ENCODE measurements around the gene PSMG4.

PSMG4 gene

DNA sequence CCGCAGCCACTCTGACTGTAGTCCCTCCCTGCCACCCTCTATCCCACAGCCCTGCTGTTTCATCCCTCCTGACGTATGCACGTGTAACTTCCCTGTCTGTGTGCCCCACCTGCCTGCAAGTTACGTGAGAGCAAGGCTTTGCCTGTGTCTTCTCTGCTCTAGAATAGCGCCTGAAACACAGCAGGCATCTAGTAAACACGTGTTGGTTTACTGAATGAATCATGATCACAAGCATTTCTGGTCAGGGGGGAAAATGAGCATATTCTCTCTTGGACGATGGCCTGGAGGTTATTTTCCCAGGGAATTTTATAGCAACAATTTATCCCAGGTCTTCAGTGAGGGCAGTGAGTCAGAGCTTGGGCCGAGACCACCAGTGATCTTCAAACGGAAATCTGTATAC, 38.3 kb downstream of the PSMG4 start:
- H3K4me3 ChIP-seq = no peak overlapping the region
- H3K27ac ChIP-seq = no peak overlapping the region

DNA sequence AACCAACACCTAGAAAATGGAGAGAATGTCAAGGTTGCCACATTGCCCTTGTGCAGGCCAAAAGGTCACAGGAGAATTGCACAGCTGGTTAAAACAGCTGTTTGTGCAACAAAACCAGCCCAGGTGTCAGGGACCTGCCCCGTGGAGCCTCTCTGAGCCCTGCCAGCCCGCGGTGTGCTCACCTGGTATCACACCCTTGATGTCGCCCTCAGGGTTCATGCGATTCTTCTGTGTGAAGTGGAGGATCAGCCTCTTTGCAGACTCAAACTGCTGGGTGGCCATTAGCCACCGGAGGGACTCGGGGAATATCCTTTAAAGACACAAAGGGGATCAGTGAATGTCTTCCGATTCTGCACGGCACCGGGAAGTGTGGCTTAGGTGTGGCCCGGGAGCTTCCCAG, 39.2 kb downstream of the PSMG4 start:
- no peak overlapping the region for H3K4me3 ChIP-seq
- no peak overlapping the region for H3K27ac ChIP-seq

DNA sequence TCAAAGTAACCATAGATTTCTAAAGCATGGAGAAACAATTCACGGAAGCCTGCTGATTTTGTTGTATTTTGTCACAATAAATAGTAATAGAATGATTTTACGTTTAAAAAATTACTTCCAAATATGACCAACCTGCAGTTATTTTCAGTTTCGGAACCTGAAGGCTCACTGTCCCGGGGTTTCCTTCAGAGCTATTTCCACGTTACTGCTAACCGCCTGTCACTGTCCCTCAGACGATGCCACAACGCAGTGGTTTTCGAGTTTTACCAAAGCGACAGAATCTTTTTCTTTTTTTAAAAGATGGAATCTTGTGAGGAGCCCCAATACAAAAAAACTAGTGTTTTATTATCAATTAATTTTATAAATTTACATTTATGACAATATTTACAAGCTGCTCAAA, 40.5 kb downstream of the PSMG4 start:
- Histone ChIP-seq H3K27ac (no peak overlapping the region), H3K4me3 (no peak overlapping the region)

DNA sequence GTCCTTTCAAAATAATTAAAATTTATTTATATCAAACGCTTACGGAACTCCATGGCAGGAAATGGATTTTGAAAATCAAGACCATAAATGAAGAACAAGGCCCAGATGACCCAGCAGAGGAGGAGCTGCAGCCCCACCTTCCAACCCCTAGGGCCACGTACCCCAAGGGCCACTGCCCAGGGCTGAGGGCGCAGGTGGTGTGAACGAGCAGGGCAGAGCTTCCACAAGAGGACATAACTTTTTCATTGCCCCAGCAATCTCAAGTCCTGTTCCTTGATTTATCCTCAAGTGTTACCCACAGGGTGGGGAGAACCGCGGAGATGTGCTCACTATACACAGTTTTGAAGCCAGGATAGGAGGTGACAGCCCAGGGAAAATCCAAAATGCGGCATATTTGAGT, 42.8 kb downstream of the PSMG4 start:
- no peak overlapping the region for H3K4me3 ChIP-seq

DNA sequence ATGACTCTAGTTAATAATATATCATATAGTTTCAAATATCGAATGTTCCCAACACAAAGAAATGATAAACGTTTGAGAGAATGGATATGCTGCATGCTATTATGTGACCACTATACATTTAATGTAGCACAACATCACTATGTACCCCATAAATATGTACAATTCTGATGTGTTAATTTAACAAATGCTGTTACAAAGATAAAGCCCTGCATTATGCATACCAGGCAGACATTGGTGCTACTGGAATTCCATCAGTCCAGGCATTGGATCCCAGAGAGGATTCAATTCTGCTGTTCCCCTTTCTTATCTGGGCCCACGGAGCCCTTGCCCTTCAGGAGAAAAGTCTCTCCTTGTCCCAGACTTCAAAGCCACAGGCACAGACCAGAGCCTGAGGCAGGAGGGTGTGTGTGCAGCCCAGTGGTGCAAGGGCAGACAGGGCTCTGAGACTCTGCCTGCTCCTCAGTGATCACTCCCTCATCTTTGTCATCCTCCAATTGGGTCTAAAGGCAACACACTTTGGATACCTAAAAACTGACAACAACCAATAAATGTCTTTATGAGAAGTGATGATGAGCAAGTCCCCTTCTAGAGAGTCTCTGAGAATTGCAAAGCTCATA, 45.2 kb downstream of the PSMG4 start:
- no peak overlapping the region for H3K27ac ChIP-seq
- H3K4me3 ChIP-seq = no peak overlapping the region

More for the DNA sequence above, 42.8 kb downstream of the PSMG4 start:
- no peak overlapping the region for H3K27ac ChIP-seq

DNA sequence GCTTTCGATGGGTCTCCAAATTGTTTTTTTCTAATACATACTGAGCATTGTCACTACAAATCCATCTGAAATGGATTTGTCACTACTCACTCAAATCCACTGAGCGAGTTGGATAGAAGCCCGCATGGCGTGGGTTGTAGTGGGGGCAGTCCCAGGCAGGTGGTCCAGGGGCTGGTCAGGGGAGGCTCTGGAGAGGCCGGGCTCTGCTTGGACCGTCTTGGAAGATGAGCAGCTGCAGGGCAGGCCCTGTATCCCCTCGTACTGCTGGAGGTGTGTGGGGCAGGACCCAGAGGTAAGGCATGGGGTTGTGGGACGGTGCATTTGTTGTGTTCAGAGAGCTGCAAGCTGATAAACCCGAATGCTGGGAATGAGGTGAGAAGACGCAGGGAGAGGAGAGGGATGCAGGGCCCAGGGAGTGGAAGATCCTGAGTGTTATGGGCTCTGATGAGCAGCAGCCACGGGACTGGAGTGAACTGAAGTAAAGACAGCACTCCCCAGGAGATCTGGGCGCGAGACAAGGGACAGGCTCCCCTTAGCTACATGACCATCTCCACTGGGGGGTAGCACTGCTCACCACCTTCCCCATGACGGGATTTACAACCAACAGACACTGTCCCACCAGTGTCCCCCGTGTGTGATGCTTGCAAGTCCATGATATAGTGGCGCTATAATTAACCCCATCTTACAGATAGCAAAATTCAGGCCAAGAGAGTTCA, 45.9 kb downstream of the PSMG4 start:
- no peak overlapping the region for H3K4me3 ChIP-seq
- H3K27ac ChIP-seq = no peak overlapping the region

- Histone ChIP-seq H3K4me3 (no peak overlapping the region), H3K27ac (no peak overlapping the region)
These were observed 46.4 kb downstream of the PSMG4 start for GRCh38 chr6:3305216-3305565.

GRCh38 chr6:3305831-3306230, 47.1 kb downstream of the PSMG4 start:
- H3K4me3 ChIP-seq = no peak overlapping the region
- no peak overlapping the region for H3K27ac ChIP-seq

- Histone ChIP-seq H3K27ac (no peak overlapping the region), H3K4me3 (no peak overlapping the region)
These were observed 48.1 kb downstream of the PSMG4 start for GRCh38 chr6:3306848-3307247.

DNA sequence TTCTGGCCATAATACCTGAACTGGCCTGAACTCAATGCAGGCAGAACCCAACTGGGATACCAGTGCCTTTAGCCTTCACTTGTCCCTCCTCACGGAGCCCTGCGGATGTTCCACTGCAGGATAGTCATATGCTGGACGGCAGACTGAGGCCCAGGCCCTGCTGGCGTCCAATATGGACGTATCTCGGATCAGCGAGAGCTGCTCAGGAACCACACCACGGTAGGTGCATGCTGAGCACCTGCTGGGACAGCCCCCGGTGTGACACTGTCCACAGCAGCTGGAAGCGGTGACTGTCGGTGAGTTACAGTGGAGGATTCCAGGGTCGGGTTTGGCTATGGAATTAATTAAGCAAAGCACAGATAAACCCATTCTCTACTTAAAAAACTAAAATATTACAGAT, 48.7 kb downstream of the PSMG4 start:
- H3K4me3 ChIP-seq = no peak overlapping the region
- H3K27ac ChIP-seq = no peak overlapping the region

DNA sequence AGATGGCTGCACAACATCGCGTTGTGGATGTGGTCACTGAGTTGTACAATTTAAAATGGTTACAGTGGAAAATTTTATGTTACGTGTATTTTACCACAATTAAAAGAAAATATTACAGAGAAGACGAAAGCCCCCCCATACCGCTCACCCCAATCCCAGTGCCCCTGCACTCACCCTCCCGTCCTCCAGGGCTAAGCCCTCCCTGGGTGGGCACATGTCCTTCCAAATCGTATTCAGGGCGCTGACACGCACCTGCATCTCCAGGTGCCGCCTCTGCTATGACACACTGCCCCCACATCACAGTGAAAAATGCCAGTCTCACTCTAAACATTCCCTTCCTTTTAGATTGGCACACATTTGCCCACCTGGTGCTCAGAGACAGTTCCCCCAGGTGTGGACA, 49.4 kb downstream of the PSMG4 start:
- no peak overlapping the region for H3K4me3 ChIP-seq

DNA sequence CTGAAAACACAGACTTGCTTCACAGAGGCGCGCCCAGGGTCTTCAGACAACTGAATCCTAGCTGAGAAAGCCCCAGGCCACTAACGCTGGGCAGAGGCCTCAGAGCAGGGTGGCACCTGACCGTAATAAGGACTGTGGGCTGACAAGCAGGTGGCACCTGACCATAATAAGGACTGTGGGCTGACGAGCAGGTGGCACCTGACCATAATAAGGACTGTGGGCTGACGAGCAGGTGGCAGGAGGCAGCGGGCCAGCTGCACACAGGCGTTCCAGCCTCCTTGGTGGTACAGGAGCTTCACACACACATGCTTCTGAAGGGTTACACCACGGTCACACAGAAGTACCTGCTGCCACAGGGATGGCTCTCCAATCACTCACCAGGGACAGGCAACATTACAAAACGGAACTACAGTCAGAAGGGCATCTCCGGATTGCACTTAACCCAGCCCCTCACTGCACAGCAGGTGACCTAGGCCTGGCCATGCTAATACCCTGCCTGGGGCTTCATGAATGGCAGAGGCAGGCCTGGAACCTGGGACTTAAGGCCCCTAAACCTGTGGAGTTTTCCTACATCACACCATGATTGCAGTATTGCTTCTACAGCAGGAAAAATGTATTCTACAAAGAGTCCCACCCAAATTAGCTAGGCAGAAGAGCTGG, 50.8 kb downstream of the PSMG4 start:
- Histone ChIP-seq H3K27ac (no peak overlapping the region), H3K4me3 (no peak overlapping the region)

More for the DNA sequence above, 49.4 kb downstream of the PSMG4 start:
- H3K27ac ChIP-seq = no peak overlapping the region

DNA sequence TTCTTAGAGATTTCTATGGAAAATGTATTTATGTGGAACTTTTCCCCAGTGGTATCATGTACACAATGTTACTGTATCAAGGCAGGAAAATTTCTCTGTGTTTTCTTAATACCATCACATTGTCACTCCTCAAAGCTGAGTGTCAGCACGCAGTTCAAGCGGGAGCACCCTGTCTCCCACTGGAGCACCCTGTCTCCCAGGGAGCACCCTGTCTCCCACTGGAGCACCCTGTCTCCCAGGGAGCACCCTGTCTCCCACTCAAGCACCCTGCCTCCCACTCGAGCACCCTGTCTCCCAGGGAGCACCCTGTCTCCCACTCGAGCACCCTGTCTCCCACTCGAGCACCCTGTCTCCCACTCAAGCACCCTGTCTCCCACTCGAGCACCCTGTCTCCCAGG, 51.3 kb downstream of the PSMG4 start:
- H3K27ac ChIP-seq = no peak overlapping the region

DNA sequence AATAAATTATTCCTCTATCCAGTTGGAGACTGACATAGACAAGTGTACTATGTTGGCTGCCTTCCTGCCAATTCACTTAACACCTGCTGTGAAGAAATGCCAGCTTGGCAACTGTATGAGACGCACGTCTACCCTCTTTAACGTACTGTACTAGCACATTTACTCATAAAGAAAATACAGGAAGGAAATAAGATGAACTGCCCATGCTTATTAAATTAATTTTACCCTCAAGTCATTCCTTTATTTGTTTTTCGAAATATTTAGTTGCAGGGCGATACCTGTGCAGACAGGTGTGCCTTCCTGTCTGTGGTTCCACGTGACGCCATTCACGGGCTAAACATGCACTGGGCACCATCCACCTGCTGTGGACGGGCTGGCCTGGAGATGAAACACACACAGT, 52.0 kb downstream of the PSMG4 start:
- no peak overlapping the region for H3K4me3 ChIP-seq
- H3K27ac ChIP-seq = no peak overlapping the region

More for the DNA sequence above, 51.3 kb downstream of the PSMG4 start:
- no peak overlapping the region for H3K4me3 ChIP-seq

GRCh38 chr6:3311826-3312225, 53.1 kb downstream of the PSMG4 start:
- H3K27ac ChIP-seq = no peak overlapping the region
- no peak overlapping the region for H3K4me3 ChIP-seq

DNA sequence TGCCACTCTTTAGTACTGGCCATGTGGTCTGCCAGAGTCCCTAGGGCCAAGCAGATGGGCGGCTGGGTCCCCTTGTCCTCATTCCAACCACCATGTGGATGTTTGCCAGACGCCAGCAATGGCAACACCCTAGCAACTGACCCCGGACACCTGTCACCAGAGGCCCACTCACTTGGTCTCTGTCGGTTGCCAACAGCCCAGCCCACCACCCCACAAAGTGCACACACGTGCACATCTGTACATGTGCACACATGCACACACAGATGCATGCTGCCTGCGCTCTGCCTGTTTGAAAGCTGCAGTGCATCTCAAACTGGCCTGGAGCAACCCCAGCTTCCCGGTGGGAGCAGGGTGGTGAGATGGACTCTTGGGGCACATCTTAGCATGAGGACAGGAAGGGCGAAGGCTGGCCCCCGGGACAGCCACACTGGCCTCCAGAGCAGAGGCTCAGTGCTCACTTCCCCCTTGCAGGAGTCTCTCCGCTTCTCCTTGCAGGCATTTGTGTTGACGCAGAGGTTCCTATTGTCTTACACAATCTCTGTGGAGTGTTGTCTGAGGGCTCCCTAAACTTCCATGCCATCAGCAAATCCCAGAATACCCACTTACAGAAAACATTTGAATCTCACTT, 54.0 kb downstream of the PSMG4 start:
- Histone ChIP-seq H3K27ac (no peak overlapping the region), H3K4me3 (no peak overlapping the region)

DNA sequence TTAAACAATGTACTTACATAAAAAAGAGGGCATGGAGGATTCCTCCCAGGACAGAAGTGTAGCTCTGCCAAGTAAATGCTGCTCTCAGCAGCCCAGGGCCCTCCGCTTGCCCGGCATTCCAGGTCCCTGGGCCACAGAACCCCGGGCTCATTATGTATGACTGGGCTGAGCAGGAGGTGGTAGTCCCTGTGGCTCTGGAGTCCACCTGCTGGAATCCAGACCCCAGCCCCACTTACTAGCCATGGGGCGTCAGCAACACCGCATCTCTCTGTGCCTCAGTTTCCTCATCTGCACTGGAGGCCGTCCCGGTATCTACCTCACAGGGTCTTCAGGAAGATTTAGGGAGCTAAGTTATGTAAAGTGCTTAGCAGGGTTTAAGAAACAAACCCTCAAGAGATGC, 55.4 kb downstream of the PSMG4 start:
- Histone ChIP-seq H3K4me3 (no peak overlapping the region), H3K27ac (no peak overlapping the region)

- no peak overlapping the region for H3K27ac ChIP-seq
These were observed 56.1 kb downstream of the PSMG4 start for GRCh38 chr6:3314621-3315467.

DNA sequence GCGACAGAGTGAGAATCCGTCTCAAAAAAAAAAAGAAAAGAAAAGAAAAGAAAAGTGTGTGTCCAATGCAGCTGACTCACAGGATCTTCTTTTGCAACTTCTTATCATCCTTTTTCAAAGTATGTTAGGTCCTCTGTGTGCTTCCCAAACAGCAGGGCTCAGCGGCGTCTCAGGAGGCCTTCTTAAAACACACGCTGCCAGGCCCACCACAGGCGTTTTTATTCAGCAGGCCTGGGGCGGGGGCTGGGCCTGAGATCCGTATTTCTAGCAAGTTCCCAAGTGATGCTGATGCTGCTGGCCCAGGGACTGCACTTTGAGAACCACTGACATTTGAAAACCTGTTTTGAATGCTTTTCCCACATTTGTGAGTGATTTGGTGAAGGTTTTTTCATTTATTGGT, 57.1 kb downstream of the PSMG4 start:
- Histone ChIP-seq H3K4me3 (no peak overlapping the region), H3K27ac (no peak overlapping the region)

More at GRCh38 chr6:3314621-3315467, 56.1 kb downstream of the PSMG4 start:
- H3K4me3 ChIP-seq = no peak overlapping the region

- Histone ChIP-seq H3K4me3 (no peak overlapping the region), H3K27ac (no peak overlapping the region)
These were observed 57.6 kb downstream of the PSMG4 start for GRCh38 chr6:3316331-3316730.

Data from skin epidermis (tissue), 12 donors.